ENCODE measurements around the gene RUFY3.
"Not testable (repeated sequence)": the region's sequence is repeated elsewhere in the genome, so short reads cannot be mapped to it uniquely, and the experiment has no call there.

RUFY3 gene

DNA sequence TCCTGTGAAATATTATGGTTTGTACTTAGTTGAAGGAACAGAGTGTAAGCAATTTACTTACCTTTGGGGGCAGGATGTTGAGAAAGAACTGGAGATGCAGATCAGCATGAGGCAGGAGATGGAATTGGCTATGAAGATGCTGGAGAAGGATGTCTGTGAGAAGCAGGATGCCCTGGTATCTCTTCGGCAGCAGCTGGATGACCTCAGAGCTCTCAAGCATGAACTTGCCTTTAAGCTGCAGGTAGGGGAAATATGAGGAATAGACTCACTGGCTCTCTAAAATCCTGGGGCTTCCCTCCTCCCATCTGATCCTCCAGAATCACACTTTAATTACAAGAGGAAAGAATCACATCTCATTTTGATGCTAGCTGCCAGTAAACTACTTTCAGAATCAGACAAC, 67.0 kb downstream of the RUFY3 start:
- DNase-seq = no peak

DNA sequence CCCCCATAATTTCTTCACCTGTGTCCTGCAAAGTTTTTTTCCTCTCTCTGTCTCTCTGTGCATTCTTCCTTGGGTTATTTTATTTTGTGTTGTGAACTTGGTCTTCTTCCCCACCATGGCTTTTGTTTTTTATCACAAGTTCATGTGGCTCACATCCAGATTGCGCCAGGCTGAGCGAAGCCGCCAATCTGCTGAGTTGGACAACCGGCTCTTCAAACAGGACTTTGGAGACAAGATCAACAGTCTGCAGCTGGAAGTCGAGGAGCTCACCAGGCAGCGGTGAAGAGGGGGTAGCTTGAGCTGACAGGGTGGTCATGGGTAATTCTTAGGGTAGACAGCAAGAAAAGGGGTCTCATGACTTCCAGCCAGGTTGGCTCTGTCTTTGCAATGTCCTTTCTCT, 71.9 kb downstream of the RUFY3 start:
- no peak for DNase-seq

DNA sequence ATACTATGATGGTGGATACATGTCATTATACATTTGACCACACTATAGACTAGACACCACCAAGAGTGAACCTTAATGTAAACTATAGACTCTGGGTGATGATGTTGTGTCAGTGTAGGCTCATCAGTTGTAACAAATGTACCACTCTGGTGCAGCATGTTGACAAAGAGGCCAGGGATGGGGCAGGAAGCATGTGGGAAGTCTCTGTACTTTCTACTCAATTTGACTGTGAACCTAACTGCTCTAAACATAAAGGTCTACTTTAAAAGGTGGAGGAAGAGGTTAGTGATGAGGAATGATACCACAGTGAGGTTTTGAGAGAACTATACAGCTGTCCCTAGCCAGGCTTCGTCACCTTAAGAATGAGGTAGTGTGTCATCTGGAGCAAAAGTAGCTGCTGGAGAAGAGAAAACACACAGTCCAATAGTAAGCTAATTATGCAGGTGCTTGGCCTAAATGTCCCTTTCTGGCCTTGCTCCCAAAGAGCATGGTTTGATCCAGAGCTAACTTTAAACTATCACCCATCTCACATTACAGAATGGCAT, 79.6 kb downstream of the RUFY3 start:
- no peak for DNase-seq

DNA sequence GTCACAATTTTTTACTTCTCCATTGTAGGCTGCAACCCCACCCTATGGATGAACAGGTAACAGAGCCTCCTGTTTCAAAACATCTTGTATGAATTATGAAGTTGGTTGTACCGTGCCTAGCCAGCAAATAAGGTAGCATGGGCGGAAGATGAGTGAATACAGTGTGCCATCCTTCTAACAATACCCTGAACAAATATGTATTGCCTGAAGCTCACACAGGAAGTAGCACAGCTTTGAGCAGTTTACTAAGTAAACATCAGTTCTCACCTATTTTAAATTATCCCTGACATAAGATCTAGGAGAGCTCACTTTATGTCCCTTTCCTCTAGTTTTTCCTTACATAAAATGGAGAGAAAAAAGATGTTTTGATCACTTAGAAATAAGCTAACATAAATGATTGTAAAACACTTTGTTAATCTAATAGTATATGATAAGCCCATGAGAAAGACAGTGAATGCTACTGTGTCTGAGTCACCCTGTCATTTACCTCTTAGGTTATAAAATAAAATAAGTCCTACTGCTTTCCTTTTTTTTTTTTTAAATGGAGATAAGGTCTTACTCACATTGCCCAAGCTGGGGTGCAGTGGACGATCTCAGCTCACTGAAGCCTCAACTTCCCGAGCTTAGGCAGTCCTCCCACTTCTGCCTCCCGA, 81.3 kb downstream of the RUFY3 start:
- no peak for DNase-seq

DNA sequence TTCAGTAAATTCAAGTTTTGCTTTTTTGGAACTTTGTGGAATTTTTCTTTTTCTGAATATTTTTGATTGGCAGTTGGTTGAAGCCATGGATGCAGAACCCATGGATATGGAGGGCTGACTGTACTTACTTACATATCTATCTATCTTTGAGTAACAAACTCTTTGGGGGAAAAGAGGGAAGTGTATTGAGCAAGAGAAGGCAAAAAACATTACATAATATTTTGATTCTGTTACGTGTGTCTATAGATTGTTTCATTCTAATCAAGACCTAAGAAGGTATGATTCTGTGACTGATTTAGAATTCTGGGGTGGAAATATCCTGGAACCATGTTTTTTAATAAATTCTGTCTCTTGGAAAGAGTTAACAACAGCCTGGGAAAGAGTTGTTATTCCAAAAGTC, 86.4 kb downstream of the RUFY3 start:
- DNase-seq = peak; percentile 25

DNA sequence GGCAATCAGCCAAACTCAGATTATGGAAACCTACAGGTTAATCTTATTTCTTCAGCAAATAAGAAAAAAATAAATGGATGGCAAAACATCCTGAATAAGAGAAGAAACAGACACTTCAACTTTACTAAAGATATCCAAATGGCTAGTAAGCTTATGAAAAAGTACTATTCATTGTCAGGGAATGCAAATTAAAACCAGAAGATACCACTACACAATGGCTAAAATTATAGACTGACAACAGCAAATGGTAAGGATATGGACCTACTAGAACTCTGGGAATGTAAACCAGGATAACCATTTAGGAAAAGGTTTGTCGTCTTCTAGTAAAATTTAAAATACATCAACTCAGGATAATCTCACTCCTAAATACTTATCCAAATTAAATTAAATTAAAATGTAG, 93.6 kb downstream of the RUFY3 start:
- no peak for DNase-seq

DNA sequence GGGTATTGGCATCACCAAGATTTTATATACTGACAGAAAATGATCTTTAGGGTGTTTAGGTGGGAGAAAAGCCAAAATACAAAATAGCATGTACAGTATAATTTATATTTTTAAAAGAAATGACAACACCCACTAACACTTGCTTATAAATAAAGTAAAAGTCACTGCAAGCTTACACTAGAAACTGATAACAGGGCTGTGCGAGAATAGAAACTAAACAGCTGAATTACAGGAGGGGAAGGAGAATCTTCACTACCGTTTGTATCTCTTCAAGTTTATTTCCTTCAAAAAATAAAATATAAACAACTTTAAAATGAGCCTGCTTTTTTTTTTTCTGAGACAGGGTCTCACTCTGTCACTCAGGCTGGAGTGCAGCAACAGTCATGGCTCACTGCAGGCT, 95.1 kb downstream of the RUFY3 start:
- DNase-seq = no peak

DNA sequence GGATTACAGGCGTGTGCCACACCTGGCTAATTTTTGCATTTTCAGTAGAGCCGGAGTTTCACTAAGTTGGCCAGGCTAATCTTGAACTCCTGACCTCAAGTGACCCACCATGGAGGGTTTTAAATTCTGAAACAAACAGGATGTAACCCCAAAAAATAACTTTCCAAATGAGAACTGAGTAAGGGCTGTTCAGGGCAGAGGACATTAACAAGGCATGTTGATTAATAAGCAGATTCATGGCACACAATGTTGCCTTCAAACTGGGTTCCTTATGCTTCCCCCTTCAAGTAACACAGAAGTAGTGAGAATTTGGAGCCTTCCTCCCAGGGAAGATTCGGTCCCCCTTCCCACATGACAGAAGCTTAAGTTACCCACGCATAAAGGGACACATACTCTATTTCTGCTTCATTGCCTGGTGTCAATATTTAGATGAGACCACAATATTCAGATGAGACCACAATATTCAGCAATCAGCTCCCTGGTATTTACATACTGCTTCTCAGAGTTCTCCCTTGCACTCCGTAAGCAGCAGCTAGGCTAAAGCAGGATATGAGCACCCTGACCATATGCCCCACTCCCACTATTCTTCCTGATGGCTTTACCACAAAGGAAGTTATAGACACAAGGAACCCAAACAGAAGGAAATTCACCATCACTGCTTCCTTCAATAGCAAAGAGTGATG, 96.5 kb downstream of the RUFY3 start:
- DNase-seq = peak; percentile 31

DNA sequence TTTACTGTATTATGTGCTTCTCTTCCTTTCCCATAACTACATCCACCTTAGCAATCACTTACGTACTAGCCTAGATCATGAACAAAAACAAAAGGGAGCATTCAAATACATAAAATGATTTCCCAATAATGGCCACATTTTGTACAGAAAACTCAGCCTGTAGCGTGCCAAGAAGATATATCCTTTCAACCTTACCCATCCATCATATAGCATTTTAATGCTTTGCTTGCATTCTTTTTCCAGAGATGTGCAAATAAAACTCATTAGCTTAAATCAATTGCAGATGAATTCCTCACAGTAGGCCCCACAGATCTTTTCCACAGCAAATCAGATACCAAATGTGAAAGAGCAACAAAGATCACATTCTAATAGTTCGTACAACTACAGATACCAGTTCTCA, 97.2 kb downstream of the RUFY3 start:
- DNase-seq = no peak

DNA sequence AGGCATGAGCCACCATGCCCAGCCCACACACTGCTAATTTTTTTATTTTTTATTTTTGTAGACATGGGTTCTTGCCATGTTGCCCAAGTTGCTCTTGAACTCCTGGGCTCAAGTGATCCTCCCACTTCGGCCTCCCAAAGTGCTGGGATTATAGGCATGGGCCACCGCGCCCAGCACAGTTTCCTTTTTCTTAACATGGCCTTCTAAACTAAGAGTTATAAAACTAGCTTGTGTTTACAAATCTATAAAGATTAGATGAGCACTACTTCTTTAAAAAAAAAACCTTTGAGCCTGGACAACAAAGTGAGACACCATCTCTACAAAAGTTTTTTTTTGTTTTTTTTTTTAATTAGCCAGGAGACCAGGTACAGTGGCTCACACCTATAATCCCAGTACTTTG, 107.3 kb downstream of the RUFY3 start:
- DNase-seq = no peak

DNA sequence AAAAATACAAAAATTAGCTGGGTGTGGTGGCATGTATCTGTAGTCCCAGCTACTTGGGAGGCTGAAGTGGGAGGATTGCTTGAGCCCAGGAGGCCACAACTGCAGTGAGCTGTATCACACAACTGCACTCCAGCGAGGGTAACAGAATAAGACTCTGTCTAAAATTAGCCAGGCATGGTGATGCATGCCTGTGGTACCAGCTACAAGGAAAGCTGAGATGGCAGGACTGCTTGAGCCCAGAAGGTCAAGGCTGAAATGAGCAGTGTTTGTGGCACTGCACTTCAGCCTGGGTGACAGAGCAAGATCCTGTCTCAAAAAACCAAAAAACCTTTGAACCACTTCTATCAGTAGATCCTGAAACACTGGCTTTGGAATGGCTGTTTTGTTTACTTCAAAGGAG, 107.7 kb downstream of the RUFY3 start:
- no peak for DNase-seq

DNA sequence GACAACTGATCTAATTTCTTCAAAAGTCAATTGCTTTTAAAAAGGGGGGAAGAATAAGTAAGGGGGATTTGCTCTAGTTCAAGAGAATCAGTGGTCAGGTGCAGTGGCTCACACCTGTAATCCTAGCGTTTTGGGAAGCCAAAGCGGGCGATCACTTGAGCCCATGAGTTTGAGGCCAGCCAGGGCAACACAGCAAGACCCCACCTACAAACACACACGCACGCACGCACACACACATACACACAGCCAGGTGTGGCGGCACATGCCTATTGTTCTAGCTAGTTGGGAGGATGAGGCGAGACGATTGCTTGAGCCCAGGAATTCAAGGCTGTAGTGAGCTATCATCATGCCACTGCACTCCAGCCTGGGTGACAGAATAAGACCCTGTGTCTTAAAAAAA, 108.3 kb downstream of the RUFY3 start:
- no peak for DNase-seq

DNA sequence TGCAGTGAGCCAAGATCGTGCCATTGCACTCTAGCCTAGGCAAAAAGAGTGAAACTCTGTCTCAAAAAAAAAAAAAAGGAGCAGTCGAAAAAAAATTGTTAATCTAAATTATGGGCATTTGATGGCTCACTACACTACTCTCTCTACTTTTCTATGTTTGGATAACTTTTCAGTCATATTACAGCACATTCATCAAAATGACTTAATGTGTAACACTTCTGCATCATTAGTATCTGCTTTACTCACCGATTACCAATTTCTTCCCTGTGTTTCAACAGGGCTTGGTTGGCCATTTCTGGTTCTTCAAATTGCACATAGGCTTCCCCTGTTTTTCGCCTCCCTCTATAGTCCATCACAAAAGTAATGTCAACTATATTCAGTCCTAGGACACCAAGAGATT, 109.5 kb downstream of the RUFY3 start:
- no peak for DNase-seq

DNA sequence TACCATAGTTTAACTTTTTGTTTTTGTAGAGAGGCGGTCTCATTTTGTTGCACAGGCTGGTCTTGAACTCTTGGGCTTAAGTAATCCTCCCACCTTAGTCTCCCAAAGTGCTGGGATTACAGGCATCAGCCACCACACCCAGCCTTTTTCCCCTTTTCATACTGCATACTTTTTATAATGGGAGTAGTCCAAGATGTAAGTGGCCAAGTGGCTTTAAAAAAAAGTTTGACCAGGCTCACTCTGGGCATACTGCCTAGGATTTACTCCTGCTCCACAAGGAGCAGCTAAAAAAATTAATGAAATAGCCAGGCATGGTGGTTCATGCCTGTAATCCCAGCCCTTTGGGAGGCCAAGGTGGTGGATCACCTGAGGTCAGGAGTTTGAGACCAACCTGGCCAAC, 111.9 kb downstream of the RUFY3 start:
- DNase-seq = no peak

DNA sequence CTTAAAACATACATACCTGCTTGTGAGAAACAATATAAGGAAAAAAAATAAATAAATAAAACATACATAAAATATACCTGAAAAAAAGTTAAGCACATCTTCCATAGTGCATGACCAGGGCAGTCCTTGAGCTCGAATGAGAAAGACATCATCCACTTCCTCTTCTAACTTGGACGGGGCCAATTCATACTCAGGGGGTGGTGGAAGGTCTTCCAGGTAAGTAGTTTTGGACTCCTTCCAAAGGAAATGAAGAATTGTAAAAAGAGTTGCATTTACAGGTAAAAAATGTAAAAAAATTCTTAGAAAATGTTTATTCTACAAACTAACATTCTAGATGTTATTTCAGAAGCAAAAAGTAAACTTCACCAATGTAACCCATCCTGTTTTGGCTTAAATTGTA, 114.3 kb downstream of the RUFY3 start:
- no peak for DNase-seq

DNA sequence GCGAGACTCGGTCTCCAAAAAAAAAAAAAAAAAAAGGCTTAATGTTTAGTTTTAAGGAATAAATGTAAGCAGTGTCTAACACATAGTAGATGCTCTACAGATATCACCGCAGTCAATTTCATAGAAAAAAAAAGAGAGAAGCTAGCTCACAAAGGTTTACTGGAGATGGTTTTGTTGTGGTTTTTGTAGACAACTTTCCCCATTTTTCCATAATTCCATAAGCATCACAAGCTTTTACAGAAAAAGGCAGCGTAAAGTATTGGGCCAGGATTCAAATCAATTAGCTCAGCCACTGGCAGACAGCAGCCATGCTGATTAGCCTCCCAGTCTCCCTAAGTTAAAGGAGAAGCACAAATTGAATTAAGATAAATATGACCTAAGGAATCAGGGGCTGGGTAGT, 116.4 kb downstream of the RUFY3 start:
- no peak for DNase-seq

DNA sequence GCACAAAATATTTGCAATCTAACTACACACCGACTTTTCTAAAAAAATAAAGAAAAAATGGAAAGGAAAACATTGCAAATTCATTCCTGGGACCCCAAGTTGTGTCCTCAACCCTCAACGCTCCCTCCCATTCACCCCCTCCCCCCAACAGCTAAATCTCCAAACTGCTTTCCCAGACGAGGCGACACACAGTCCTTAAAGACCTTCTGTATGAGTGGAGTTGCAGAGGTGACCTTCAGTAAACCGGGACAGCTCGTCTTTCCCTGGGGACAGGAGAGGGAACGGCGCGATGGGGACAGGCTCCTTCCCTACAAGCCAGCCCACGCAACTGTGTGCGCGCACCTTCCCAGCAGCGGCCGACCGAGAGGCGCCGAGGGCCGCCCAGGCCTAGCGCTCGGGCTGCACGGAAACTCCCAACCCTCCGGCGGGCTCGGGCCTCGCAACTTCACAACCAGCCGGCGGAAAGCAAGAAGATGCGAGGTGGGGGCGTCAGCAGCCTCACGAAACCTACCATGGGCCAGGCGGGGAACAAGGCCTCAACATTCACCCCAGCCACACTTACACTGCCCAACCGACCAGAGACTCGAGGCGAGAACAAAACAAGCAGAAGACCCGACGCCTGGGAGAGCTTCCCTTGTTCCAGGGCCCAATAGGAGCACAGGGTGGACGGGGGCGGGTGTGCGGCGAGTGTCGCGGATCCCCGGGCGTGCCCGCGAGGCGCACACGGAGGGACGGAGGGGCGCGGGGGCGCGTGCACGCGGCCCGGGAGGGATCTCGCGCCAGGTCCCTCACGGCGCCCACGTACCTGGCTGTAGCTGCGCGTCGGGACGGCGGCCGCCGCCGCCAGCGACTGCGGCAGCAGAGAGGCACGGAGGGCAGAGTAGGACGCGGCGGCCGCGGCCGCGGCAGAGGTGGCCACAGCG, 117.2 kb downstream of the RUFY3 start:
- DNase-seq = peak; percentile 25

DNA sequence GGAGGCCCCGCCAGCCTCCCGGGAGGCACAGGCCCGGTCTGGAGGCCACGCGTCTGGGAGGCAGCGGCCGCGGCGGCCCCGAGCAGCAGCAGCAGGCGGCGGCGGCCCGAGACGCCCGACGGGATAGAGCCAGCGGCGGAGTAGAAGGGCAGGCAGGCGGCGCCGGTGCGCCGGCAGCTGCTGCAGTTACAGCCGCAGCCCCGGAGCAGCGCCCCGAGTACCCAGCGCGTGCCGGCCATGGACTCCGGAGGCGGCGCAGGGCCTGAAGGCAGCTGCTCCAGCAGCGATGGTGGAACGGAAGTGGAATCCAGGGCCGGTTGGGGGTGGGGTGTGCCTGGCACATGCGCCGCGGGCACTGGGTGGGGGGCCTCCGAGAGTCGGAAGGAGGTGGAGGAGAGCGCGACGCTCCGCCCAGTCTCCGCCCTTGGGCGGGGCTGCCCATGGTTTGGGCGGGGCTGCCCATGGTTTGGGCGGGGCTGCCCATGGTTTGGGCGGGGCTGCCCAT, 117.9 kb downstream of the RUFY3 start, which contains the start of gene GRSF1:
GRSF1 (minus strand) TSS at position 302 of the 505 bp plus-strand sequence; CDS start at position 239, 63 bp downstream.
- DNase-seq = peak; percentile 58

DNA sequence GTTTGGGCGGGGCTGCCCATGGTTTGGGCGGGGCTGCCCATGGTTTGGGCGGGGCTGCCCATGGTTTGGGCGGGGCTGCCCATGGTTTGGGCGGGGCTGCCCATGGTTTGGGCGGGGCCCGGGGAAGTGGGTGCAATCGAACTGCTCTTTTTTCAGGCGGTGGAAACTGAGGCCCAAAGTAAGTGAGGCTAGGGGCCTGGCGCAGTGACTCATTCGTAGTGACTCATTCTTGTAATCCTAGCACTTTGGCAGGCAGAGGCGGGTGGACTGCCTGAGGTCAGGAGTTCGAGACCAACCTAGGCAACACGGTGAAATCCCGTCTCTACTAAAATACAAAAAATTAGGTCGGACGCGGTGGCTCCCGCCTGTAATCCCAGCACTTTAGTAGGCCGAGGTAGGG, 118.4 kb downstream of the RUFY3 start:
- not testable (repeated sequence) for DNase-seq

DNA sequence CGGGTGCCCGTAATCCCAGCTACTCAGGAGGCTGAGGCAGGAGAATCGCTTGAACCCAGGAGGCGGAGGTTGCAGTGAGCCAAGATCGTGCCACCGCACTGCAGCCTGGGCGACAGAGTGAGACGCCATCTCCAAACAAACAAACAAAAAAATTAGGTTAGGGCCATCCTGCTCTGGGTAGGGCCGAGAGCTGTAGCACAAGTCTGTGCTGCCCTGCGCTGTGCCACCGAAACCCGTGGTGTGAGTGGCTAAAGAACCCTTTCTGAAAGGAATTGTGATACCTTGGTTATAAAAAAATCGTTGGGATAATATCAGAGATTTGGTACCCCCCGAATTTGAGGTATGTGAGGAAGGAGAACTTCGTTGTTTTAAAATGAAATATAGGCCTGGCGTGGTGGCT, 118.9 kb downstream of the RUFY3 start:
- DNase-seq = not testable (repeated sequence)

DNA sequence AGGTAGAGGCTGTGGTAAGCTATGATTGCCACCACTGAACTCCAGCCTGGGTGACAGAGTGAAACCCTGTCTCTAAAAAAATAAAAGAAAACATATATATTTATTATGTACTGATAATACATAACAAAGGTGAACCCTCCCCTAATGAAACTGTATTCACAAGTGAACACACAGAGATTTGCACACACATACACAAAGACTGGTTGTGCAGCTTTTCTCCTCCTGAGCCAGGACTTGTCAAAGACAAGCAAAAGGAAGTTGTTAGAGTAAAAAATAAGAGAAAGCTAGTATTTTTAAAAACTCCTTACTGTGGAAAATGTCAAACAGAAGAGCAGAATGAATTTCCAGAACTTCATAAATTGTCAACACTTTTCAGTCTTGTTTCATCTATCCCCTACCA, 119.4 kb downstream of the RUFY3 start:
- no peak for DNase-seq

DNA sequence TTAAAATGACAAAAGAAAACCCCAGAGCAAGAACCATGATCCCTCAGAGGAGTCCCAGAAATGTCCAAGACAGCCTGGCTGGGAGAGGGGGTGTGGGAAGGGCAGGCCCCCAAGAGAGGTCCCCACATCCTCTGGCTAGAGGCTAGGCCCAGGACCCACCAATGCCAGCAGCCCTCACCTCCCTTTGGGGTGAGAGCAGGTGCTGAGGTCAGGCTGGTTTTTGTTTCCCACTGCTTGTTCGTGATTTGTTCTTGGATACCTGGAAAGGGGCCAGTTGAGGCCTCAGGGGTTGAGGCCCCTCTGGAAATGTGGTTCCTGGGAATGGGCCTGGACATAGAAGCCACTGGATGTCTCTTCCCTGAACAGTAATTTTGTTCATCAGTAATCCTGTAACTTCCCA, 120.2 kb downstream of the RUFY3 start:
- DNase-seq = no peak

DNA sequence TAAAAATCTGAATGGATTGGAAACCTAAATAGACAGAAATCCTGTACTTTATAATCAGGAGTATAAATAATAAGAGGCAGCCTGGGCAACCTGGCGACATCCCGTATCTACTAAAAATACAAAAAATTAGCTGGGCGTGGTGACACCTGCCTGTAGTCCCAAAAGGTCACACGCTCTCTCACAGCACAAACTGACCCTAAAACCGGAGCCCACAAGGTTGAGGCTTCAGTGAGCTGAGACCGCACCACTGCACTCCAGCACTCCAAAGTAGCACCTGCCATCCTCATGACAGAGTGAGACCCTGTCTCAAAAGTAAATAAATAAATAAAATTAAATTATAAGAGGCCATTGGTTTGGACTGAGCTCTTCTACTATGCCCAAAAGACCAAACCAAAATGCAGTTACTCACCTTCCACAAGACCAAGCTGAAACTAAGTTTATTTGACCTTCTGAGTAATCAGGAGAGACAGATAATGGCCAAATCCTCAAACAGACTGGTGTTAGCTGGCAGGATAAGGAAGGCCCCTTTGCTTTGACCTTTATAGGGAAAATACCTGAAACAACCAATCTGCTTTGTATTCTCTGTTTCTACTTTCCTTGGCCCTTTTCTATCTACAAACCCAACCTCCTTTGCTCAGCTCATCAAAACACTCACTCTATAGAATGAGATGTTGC, 121.1 kb downstream of the RUFY3 start:
- no peak for DNase-seq

Measured in GF-D8 (cell line).